KMS-11 (cell line): ENCODE measurements around the gene AMZ1.
"Not testable (repeated sequence)": the region's sequence is repeated elsewhere in the genome, so short reads cannot be mapped to it uniquely, and the experiment has no call there.

Experiments used
- H2AFZ ChIP-seq: fragments of 200-600 bp; sonication (generic); 2 replicates; pipeline ENCODE4 v1.6.1; 2016; ENCODE audit warnings: antibody characterized with exemption, mixed run types, low read depth
- H3K27ac ChIP-seq: fragments of 200-600 bp; sonication (generic); 2 replicates; pipeline ENCODE4 v1.6.1; 2016; ENCODE audit warnings: mild to moderate bottlenecking, mixed run types
- H3K27me3 ChIP-seq: fragments of 200-600 bp; sonication (generic); 2 replicates; pipeline ENCODE4 v1.6.1; 2017; ENCODE audit warnings: mild to moderate bottlenecking, low read depth, mixed run types, moderate library complexity; ENCODE audit not compliant: insufficient read depth
- H3K36me3 ChIP-seq: fragments of 200-600 bp; sonication (generic); 2 replicates; pipeline ENCODE4 v1.6.1; 2017; ENCODE audit warnings: mild to moderate bottlenecking, mixed run types; ENCODE audit not compliant: insufficient read depth
- H3K4me1 ChIP-seq: fragments of 200-600 bp; sonication (generic); 2 replicates; pipeline ENCODE4 v1.6.1; 2016; ENCODE audit warnings: mild to moderate bottlenecking, low read depth, mixed run types; ENCODE audit not compliant: poor library complexity, severe bottlenecking
- H3K4me2 ChIP-seq: fragments of 200-600 bp; sonication (generic); 2 replicates; pipeline ENCODE4 v1.7.0; 2016; ENCODE audit warnings: mild to moderate bottlenecking, mixed run types
- H3K4me3 ChIP-seq: fragments of 200-600 bp; sonication (generic); IDR thresholded peaks from 2 replicates; pipeline ENCODE4 v1.6.1; 2017; ENCODE audit warnings: low read depth, low read length, mixed read lengths; ENCODE audit not compliant: insufficient read depth
- H3K79me2 ChIP-seq: fragments of 200-600 bp; sonication (generic); 2 replicates; pipeline ENCODE4 v1.6.1; 2016; ENCODE audit warnings: low read depth, mixed run types; ENCODE audit not compliant: insufficient read depth
- H3K9ac ChIP-seq: fragments of 200-600 bp; sonication (generic); 2 replicates; pipeline ENCODE4 v1.6.1; 2016; ENCODE audit warnings: mild to moderate bottlenecking, mixed run types
- H4K20me1 ChIP-seq: fragments of 200-600 bp; sonication (generic); 2 replicates; pipeline ENCODE4 v1.6.1; 2016; ENCODE audit warnings: mild to moderate bottlenecking, mixed run types; ENCODE audit not compliant: insufficient read depth
- CTCF ChIP-seq: fragments of 200-600 bp; sonication (generic); conservative IDR thresholded peaks from 2 replicates; pipeline ENCODE4 v1.6.1; 2017; ENCODE audit warnings: low read depth, mild to moderate bottlenecking, antibody characterized with exemption, low read length, moderate library complexity, mixed read lengths

AMZ1 gene

DNA sequence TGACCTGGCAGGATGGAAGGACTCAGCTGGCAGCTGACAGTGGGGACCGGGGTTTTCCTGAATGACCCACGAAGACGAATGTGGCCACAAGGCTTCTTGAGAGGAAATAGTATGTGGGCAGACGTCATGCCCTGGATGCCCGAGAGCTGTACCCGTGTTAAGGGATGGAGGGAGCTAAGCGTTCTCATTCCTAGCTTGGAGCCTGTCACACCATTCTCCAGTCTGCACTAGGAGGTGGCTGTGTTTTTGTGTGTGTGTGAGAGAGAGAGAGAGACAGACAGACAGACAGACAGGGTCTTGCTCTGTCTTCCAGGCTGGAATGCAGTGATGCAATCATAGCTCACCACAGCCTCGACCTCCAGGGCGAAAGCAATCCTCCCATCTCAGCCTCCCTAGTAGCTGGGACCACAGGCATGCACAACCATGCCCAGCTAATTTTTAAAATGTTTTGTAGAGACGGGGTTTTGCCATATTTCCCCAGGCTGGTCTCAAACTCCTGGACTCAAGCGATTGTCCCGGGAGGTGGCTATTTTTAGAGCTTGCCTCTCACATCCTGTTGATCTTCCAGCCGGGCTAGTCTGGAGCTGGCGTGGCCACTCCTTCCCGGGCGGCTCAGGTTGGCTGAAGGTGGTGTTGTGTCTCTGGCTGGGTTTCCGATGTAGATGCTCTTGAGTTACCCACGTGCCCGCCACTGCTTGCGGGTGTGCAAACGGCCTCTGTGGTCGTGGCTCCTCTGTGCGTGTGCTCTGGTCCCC is 2.1 kb downstream of the AMZ1 start:
- H4K20me1 ChIP-seq: no peaks in the 10 kb centered on the region
- TF ChIP-seq CTCF: no peak
- H3K27me3 ChIP-seq: peaks cover 21% of the 10 kb centered on the region; the same call in 1 of the 2 replicates
- H3K9ac ChIP-seq: no peak overlapping the region
- no peak overlapping the region for H2AFZ ChIP-seq
- no peaks in the 10 kb centered on the region for H3K79me2 ChIP-seq
- H3K27ac ChIP-seq: no peak overlapping the region
- H3K4me3 ChIP-seq: no peak overlapping the region
- peak overlapping the region; percentile 69 for H3K4me2 ChIP-seq
- no peaks in the 10 kb centered on the region for H3K36me3 ChIP-seq
- peaks cover 29% of the 10 kb centered on the region for H3K4me1 ChIP-seq

GRCh38 chr7:2691011-2691707 is 3.2 kb downstream of the AMZ1 start:
- H3K79me2 ChIP-seq: no peaks in the 10 kb centered on the region
- no peak overlapping the region for H3K4me2 ChIP-seq
- H3K4me3 ChIP-seq: no peak overlapping the region
- no peak overlapping the region for H3K9ac ChIP-seq
- H3K4me1 ChIP-seq: peaks cover 29% of the 10 kb centered on the region
- no peak overlapping the region for H3K27ac ChIP-seq
- TF ChIP-seq CTCF: no peak
- H2AFZ ChIP-seq: no peak overlapping the region
- peaks cover 21% of the 10 kb centered on the region; the same call in 1 of the 2 replicates for H3K27me3 ChIP-seq
- H3K36me3 ChIP-seq: no peaks in the 10 kb centered on the region
- H4K20me1 ChIP-seq: no peaks in the 10 kb centered on the region

DNA sequence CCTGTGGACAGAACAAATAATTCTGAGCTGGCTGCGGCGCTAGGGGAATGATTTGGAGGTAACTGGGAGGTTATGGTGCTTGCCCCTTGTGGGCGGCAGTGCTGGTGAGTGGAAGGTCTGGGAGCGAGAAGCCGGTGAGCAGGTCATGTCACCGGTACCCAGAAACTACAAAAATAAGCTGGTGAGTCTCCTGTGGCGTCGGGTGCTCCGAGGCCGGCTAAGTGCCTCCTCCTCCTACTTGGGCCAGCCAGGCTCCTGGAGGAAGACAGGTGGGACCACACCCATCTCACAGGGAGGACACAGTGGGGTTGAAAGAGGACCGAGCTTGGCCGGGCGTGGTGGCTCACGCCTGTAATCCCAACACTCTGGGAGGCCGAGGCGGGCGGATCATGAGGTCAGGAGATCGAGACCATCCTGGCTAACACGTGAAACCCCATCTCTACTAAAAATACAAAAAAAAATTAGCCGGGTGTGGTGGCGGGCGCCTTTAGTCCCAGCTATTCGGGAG is 4.0 kb downstream of the AMZ1 start:
- not testable (repeated sequence) for H3K4me2 ChIP-seq, H3K27ac ChIP-seq

GRCh38 chr7:2692543-2692942 is 4.5 kb downstream of the AMZ1 start:
- Histone ChIP-seq H4K20me1 (no peaks in the 10 kb centered on the region), H3K4me3 (no peak overlapping the region), H3K4me1 (peaks cover 30% of the 10 kb centered on the region), H3K4me2 (no peak overlapping the region), H3K79me2 (no peaks in the 10 kb centered on the region), H3K27me3 (peaks cover 10% of the 10 kb centered on the region; the same call in 1 of the 2 replicates), H3K36me3 (no peaks in the 10 kb centered on the region), H3K27ac (no peak overlapping the region), H2AFZ (no peak overlapping the region), H3K9ac (no peak overlapping the region)
- no peak for TF ChIP-seq CTCF

More for the DNA sequence above, 4.0 kb downstream of the AMZ1 start:
- Histone ChIP-seq H3K4me1 (peaks cover 29% of the 10 kb centered on the region), H3K27me3 (peaks cover 14% of the 10 kb centered on the region; the same call in 1 of the 2 replicates)
- H3K79me2 ChIP-seq, H2AFZ ChIP-seq, H3K9ac ChIP-seq, H4K20me1 ChIP-seq, H3K36me3 ChIP-seq, H3K4me3 ChIP-seq: not testable (repeated sequence)

DNA sequence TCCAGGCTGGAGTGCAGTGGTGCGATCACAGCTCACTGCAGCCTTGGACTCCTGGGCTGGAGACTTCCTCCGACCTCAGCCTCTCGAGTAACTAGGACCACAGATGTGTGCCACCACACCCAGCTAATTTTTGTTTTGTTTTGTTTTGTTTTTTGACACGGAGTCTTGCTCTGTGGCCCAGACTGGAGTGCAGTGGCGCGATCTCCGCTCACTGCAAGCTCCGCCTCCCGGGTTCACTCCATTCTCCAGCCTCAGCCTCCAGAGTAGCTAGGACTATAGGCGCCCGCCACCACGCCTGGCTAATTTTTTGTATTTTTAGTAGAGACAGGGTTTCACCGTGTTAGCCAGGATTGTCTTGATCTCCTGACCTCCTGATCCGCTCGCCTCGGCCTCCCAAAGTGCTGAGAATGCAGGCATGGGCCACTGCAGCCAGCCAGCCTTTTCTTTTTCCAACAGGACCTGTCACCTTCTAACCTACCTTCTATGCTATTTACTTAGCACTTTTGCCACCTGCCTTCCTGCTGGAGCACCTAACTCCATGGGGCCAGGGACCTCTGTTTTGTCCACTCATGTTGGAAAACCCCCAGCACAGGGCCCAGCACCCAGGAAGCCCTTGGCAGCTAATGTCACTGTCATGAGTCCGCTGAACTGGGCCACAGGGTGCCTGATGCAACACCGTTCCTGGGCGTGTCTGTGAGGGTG is 5.6 kb downstream of the AMZ1 start:
- H3K4me1 ChIP-seq: peaks cover 38% of the 10 kb centered on the region
- not testable (repeated sequence) for H3K79me2 ChIP-seq, H3K27ac ChIP-seq, H3K4me2 ChIP-seq, H2AFZ ChIP-seq, H4K20me1 ChIP-seq, H3K36me3 ChIP-seq, H3K9ac ChIP-seq, H3K4me3 ChIP-seq, H3K27me3 ChIP-seq

DNA sequence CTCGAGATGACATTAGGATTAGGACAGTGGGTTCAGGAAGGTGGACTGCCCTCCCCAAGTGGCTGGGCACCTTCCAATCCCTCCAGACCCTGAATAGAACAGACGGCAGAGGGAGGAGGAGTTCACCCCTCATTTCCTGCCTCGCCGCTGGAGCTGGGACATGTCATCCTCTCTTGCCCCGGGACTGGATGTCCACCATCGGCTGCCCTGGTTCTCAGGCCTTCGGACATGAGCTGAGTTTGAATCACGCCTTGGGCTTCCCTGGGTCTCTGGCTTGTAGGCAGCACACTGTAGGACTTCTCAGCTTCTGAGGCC is 6.1 kb downstream of the AMZ1 start:
- not testable (repeated sequence) for H3K4me3 ChIP-seq, H3K4me2 ChIP-seq, H2AFZ ChIP-seq, H3K79me2 ChIP-seq, H4K20me1 ChIP-seq, H3K9ac ChIP-seq, H3K27me3 ChIP-seq, H3K36me3 ChIP-seq, H3K27ac ChIP-seq
- H3K4me1 ChIP-seq: peaks cover 38% of the 10 kb centered on the region
